Measurements from ENCODE around the gene RPGRIP1.

GRCh38 chr14:21262410-21262809 lies 17.5 kb upstream of the RPGRIP1 start:
- TF ChIP-seq, protein P1, sequence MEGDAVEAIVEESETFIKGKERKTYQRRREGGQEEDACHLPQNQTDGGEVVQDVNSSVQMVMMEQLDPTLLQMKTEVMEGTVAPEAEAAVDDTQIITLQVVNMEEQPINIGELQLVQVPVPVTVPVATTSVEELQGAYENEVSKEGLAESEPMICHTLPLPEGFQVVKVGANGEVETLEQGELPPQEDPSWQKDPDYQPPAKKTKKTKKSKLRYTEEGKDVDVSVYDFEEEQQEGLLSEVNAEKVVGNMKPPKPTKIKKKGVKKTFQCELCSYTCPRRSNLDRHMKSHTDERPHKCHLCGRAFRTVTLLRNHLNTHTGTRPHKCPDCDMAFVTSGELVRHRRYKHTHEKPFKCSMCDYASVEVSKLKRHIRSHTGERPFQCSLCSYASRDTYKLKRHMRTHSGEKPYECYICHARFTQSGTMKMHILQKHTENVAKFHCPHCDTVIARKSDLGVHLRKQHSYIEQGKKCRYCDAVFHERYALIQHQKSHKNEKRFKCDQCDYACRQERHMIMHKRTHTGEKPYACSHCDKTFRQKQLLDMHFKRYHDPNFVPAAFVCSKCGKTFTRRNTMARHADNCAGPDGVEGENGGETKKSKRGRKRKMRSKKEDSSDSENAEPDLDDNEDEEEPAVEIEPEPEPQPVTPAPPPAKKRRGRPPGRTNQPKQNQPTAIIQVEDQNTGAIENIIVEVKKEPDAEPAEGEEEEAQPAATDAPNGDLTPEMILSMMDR (IDR thresholded peaks at IDR 0.05) = no peak
- TF ChIP-seq, protein P2, sequence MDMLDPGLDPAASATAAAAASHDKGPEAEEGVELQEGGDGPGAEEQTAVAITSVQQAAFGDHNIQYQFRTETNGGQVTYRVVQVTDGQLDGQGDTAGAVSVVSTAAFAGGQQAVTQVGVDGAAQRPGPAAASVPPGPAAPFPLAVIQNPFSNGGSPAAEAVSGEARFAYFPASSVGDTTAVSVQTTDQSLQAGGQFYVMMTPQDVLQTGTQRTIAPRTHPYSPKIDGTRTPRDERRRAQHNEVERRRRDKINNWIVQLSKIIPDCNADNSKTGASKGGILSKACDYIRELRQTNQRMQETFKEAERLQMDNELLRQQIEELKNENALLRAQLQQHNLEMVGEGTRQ (CRISPR knock-in tag; IDR thresholded peaks at IDR 0.05) = no peak
- TF ChIP-seq TCF7 (CRISPR knock-in tag; IDR thresholded peaks at IDR 0.05; ENCODE audit: low read depth) = no peak
- TF ChIP-seq, protein P3, sequence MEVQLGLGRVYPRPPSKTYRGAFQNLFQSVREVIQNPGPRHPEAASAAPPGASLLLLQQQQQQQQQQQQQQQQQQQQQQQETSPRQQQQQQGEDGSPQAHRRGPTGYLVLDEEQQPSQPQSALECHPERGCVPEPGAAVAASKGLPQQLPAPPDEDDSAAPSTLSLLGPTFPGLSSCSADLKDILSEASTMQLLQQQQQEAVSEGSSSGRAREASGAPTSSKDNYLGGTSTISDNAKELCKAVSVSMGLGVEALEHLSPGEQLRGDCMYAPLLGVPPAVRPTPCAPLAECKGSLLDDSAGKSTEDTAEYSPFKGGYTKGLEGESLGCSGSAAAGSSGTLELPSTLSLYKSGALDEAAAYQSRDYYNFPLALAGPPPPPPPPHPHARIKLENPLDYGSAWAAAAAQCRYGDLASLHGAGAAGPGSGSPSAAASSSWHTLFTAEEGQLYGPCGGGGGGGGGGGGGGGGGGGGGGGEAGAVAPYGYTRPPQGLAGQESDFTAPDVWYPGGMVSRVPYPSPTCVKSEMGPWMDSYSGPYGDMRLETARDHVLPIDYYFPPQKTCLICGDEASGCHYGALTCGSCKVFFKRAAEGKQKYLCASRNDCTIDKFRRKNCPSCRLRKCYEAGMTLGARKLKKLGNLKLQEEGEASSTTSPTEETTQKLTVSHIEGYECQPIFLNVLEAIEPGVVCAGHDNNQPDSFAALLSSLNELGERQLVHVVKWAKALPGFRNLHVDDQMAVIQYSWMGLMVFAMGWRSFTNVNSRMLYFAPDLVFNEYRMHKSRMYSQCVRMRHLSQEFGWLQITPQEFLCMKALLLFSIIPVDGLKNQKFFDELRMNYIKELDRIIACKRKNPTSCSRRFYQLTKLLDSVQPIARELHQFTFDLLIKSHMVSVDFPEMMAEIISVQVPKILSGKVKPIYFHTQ (CRISPR knock-in tag; IDR thresholded peaks at IDR 0.05) = no peak
- TF ChIP-seq FOXP1 (CRISPR knock-in tag; IDR thresholded peaks at IDR 0.05; ENCODE audit: borderline replicate concordance) = no peak
- no peak for TF ChIP-seq TEAD4 (CRISPR knock-in tag; IDR thresholded peaks at IDR 0.05)
- TF ChIP-seq CDX4 (CRISPR knock-in tag; IDR thresholded peaks at IDR 0.05; ENCODE audit: borderline replicate concordance) = no peak
- no peak for TF ChIP-seq ESRRA (CRISPR knock-in tag; IDR thresholded peaks at IDR 0.05; ENCODE audit: borderline replicate concordance)
- no peak for TF ChIP-seq MXD4 (CRISPR knock-in tag; IDR thresholded peaks at IDR 0.05; ENCODE audit: borderline replicate concordance)
- TF ChIP-seq GABPB1 (CRISPR knock-in tag; IDR thresholded peaks at IDR 0.05) = no peak

Measured in WTC11 (cell line).